Tibial artery (tissue), 4 donors: ENCODE results near the gene INHBB.

Experiments used
- DNase-seq, 2 donors: peaks; one replicate each; pipeline ENCODE4 v3.0.0-alpha.2; 2019
- H3K27ac ChIP-seq, 2 donors: fragments of 200-600 bp; sonication (generic) in 1 of 2; 1 replicate in 1 of 2; 2 replicates in 1 of 2; pipeline ENCODE4 v1.5.1; 2018 to 2019; ENCODE audit warnings: mild to moderate bottlenecking in 1 of 2
- H3K27me3 ChIP-seq, 2 donors: fragments of 200-600 bp; sonication (generic) in 1 of 2; one replicate each; pipeline versions ENCODE4 v1.5.1 to v1.6.0; 2016 to 2019
- H3K36me3 ChIP-seq, 3 donors: fragments of 200-600 bp; sonication (generic) in 2 of 3; one replicate each; pipeline ENCODE4 v1.5.1; 2016 to 2019; ENCODE audit warnings: mild to moderate bottlenecking in 2 of 3
- H3K4me1 ChIP-seq, 4 donors: fragments of 200-600 bp; sonication (generic) in 2 of 4; 1 replicate in 3 of 4; 2 replicates in 1 of 4; pipeline ENCODE4 v1.5.1; 2016 to 2019
- H3K4me3 ChIP-seq, 2 donors: fragments of 200-600 bp; sonication (generic) in 1 of 2; 1 replicate in 1 of 2; 2 replicates in 1 of 2; pipeline ENCODE4 v1.5.1; 2018 to 2019; ENCODE audit warnings: mild to moderate bottlenecking in 2 of 2
- H3K9me3 ChIP-seq, 3 donors: fragments of 200-600 bp; sonication (generic) in 1 of 3; one replicate each; pipeline ENCODE4 v1.5.1; 2016 to 2019
- intact Hi-C: fragments of 100-400 bp; cut with DNase I; formaldehyde crosslinking; loops from one replicate; pipeline ENCODE4 v1.15.0; 2023; ENCODE audit warnings: low total_unique reads
- TF ChIP-seq, protein P1 (sequence below), 2 experiments: fragments of 200-600 bp in 1 of 2; fragments of 450-650 bp in 1 of 2; IDR thresholded peaks; one replicate each; pipeline ENCODE4 v1.5.1; 2017 to 2019; ENCODE audit warnings: antibody characterized with exemption in 2 of 2, mild to moderate bottlenecking in 1 of 2, moderate library complexity in 1 of 2

Gene INHBB

DNA sequence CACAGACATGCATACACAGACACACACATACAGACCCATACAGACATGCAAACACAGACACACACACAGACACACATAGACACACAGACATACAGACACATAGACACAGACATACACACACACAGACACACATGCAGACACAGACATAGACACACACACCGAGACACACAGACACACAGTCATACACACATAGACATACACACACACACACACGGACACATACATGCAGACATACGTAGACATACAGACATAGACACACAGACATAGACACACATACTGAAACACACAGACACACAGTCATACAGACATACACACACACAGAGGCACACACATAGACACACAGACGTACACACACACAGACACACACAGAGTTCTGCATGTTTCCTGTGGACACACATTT, 26.9 kb downstream of the INHBB start:
- TF ChIP-seq, protein P1, sequence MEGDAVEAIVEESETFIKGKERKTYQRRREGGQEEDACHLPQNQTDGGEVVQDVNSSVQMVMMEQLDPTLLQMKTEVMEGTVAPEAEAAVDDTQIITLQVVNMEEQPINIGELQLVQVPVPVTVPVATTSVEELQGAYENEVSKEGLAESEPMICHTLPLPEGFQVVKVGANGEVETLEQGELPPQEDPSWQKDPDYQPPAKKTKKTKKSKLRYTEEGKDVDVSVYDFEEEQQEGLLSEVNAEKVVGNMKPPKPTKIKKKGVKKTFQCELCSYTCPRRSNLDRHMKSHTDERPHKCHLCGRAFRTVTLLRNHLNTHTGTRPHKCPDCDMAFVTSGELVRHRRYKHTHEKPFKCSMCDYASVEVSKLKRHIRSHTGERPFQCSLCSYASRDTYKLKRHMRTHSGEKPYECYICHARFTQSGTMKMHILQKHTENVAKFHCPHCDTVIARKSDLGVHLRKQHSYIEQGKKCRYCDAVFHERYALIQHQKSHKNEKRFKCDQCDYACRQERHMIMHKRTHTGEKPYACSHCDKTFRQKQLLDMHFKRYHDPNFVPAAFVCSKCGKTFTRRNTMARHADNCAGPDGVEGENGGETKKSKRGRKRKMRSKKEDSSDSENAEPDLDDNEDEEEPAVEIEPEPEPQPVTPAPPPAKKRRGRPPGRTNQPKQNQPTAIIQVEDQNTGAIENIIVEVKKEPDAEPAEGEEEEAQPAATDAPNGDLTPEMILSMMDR (IDR thresholded peaks at IDR 0.05): no peak
- intact Hi-C loops: no loop called here
- H3K36me3 ChIP-seq: no peaks in the 10 kb centered on the region
- H3K27me3 ChIP-seq: peaks cover 0 to 23% of the 10 kb centered on the region in 2 donors
- no peaks in the 10 kb centered on the region for H3K4me1 ChIP-seq
- no peaks in the 10 kb centered on the region for H3K9me3 ChIP-seq
- no peak overlapping the region for H3K27ac ChIP-seq
- no peak for DNase-seq
- no peak overlapping the region for H3K4me3 ChIP-seq

DNA sequence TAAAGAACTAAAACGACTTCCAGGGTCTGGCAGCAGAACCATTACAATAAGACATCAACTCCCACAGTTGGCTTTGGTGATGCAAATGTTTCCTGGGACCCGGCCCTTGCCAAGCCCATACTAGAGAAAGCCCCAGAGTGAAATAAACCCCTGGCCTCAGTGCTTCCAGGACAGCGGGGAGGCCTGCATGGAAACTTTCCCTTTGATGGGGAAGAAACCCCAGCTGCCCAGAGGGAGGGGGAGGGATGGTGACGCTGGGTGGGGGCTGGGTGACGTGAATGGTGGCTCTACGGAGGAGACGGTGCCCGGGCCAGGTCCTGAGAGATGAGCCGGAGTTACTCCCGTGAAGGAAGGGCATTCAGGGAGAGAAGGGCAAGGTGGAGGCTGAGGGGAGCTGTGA, 27.5 kb downstream of the INHBB start:
- Histone ChIP-seq H3K36me3 (no peaks in the 10 kb centered on the region), H3K27me3 (peaks cover 0 to 24% of the 10 kb centered on the region in 2 donors), H3K4me3 (no peak overlapping the region), H3K9me3 (no peaks in the 10 kb centered on the region), H3K4me1 (no peaks in the 10 kb centered on the region), H3K27ac (no peak overlapping the region)
- no peak for DNase-seq
- intact Hi-C loops: no loop called here
- TF ChIP-seq, protein P1 (IDR thresholded peaks at IDR 0.05): no peak

DNA sequence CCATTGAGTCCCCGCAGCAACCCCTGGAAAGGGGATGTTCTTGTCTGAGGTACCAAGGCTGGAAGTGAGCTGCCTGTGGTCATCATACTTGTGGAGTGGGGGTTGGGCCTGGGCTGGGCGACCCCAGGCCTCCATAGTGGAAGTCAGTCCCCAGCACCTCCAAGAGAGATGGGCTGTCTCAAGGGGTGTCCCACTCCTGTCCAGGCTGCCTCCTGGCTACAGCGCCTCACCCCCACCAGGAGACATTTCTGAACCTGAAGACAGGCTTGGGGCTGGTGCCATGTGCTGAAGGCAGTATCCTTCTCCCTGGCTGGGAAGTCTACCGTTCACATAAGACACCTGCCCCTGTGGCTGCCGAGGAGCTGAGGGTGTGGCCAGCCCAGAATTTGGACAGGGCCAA, 28.9 kb downstream of the INHBB start:
- Histone ChIP-seq H3K4me3 (no peak overlapping the region), H3K36me3 (no peaks in the 10 kb centered on the region), H3K4me1 (no peaks in the 10 kb centered on the region), H3K27ac (no peak overlapping the region), H3K27me3 (peaks cover 0 to 36% of the 10 kb centered on the region in 2 donors), H3K9me3 (no peaks in the 10 kb centered on the region)
- TF ChIP-seq, protein P1 (IDR thresholded peaks at IDR 0.05): no peak
- intact Hi-C loops: no loop called here
- DNase-seq: no peak

DNA sequence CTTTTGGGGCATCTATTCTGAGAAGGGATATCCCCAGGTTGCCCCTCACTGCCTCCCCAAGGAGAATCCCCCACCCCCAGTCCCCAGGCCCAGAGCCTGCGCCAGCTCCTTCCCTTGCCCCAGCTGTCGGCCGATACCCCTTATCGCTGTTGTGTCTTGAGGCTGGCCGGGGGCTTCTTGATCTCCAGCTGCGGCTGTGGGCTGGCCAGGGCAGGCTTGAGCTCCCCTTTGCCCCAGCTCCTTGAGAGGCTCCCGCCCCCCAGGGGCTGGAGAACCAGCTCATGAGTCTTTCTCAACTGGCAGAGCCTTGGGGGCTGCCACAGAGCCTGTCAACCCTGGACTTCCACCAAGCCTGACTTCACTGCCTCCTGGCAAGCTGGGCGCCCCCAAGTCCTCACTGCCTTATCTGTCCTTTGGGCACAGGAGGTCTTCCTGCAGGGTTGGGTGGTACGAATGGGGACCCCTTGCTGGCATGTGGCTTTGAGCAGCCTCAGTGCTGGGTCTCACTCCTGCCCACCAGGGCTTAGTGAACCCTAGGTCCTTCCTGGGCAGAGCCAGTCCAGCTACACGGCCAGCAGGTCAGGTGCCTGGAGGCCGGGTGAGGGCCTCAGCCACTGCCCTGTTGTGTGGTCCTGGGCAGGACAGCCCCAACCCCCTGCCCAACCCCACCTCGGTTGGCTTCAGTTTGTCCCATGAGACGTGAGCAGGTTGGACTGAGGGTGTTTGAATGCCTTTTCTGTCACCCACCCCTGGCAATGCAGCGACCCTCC, 29.5 kb downstream of the INHBB start:
- Histone ChIP-seq H3K36me3 (no peaks in the 10 kb centered on the region), H3K4me3 (no peak overlapping the region), H3K27me3 (peaks cover 0 to 40% of the 10 kb centered on the region in 2 donors), H3K4me1 (no peaks in the 10 kb centered on the region), H3K9me3 (no peaks in the 10 kb centered on the region), H3K27ac (no peak overlapping the region)
- intact Hi-C loops: no loop called here
- TF ChIP-seq, protein P1 (IDR thresholded peaks at IDR 0.05): no peak
- no peak for DNase-seq

DNA sequence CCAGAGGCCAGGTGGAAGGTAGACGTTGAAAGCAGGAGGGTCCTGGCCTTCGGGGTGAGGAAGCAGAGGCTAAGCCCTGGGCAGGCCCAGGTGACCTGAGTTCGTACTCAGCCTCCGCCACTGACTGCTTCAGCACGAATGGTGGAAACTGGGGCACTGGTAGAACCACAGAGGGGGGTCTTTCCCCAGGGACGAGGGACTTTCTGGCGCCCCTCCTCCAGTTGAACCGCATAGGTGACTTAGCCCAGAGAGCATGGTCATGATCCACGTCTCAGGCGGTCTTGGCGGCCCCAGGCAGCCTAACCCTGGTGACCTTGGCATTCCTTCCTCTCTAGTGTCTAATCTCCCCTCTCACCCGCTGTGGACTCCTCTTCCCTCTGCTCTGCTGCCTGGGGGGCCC, 30.2 kb downstream of the INHBB start:
- H3K4me3 ChIP-seq: no peak overlapping the region
- intact Hi-C loops: no loop called here
- DNase-seq: no peak
- H3K27ac ChIP-seq: no peak overlapping the region
- H3K36me3 ChIP-seq: no peaks in the 10 kb centered on the region
- TF ChIP-seq, protein P1 (IDR thresholded peaks at IDR 0.05): no peak
- H3K27me3 ChIP-seq: peaks cover 0 to 40% of the 10 kb centered on the region in 2 donors
- H3K9me3 ChIP-seq: no peaks in the 10 kb centered on the region
- H3K4me1 ChIP-seq: no peaks in the 10 kb centered on the region
